H1 (cell line): ENCODE measurements around the gene CCNK. TPM values are rescaled to one million over a fixed set of nuclear protein-coding genes. Genes with fewer than 3 reads are reported as not detected.

Source experiments
- CBX8 ChIP-seq: fragments of 300-800, 300-1000 bp; sonication (generic); IDR thresholded peaks from 2 replicates; pipeline ENCODE4 v1.7.1; 2016; ENCODE audit warnings: low read depth, low read length, borderline replicate concordance
- FOSL1 ChIP-seq: IDR thresholded peaks from 2 replicates; pipeline ENCODE4 v1.6.1; 2011; ENCODE audit warnings: mild to moderate bottlenecking, low read depth, low read length, moderate library complexity; ENCODE audit not compliant: insufficient read depth
- MAFK ChIP-seq: IDR thresholded peaks from 2 replicates; pipeline ENCODE4 v1.6.1; 2012; ENCODE audit warnings: low read depth, mild to moderate bottlenecking, improper control_type of control experiment, low read length
- NRF1 ChIP-seq: IDR thresholded peaks from 2 replicates; pipeline ENCODE4 v1.6.1; 2011; ENCODE audit warnings: mild to moderate bottlenecking, low read depth, low read length, improper control_type of control experiment
- RNF2 ChIP-seq: fragments of 200-900, 300-1000 bp; sonication (generic); IDR thresholded peaks from 2 replicates; pipeline ENCODE4 v1.7.1; 2016; ENCODE audit warnings: borderline replicate concordance, low read depth, mild to moderate bottlenecking, antibody characterized with exemption, low read length; ENCODE audit not compliant: poor library complexity, severe bottlenecking; ENCODE audit errors: missing control alignments
- polyA plus RNA-seq, 7 experiments: library from polyadenylated mRNA; depleted of rRNA in 3 of 7; stranded (reverse) in 5 of 7; unstranded in 2 of 7; fragments of >200 nt in 5 of 7; fragments of 200-250 nt in 2 of 7; gene quantifications; 1 replicate in 5 of 7; 2 replicates in 1 of 7; 4 replicates in 1 of 7; pipeline versions ENCODE4 v1.2.1 to v1.2.3, GENCODE V29; 2011 to 2013; ENCODE audit warnings: missing spikeins in 2 of 7, mixed read lengths in 2 of 7
- total RNA-seq: library from RNA; stranded (reverse); fragmentation: NEBNext Ultra II Directional; extraction: Animal tissue kit (Norgen Biotek cat#: 25700); gene quantifications from 2 replicates; pipeline ENCODE4 v1.2.1, GENCODE V29; 2021
- TF ChIP-seq, protein P1 (sequence below), 3 experiments: IDR thresholded peaks; 1 replicate in 2 of 3; 2 replicates in 1 of 3; pipeline versions ENCODE4 v1.5.1 to v1.6.1; 2011; ENCODE audit warnings: low read length in 3 of 3, mild to moderate bottlenecking in 3 of 3, inconsistent platforms in 2 of 3, low read depth in 1 of 3, moderate library complexity in 1 of 3; ENCODE audit not compliant: insufficient read depth in 1 of 3; ENCODE audit errors: control extremely low read depth in 1 of 3

The CCNK gene
- total and polyA plus RNA-seq, 2 of the 8 experiments (the other 6 are each of a cell fraction or from before 2014, with no cell fraction given) = 10.7 to 82.7 TPM

DNA sequence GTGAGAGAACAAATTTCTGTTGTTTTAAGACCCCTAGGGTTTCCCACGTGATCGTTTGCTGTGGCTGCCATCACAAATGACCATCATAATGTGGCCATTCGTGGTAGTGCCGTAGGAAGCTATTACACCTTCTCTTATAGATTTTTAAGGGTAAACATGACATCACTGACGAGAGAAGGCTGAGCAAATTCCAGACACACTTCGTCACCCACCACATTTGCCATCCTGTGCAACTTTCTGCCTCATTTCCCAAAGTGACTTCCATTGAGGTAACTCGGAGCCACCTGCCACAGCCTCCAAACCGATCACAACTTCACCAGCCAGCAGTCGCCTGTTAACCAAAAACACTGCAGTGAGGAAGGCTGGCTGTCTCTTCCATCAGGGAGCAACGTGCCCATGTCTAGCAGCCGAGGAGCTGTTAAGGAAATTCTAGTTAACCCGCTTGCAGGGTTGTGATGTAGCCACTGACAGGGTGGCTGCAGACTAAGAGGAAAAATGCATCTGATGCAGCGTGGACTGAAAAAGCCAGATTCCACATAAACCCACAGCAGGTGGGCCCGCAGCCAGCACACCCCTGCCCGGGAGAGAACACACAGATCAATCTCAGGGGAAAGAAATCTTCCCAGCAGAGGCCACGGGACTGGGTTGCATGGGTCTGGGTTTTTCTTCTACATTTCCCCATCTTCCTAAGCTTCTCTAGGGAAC lies 78.2 kb downstream of the CCNK start (continued):
- TF ChIP-seq, protein P1, sequence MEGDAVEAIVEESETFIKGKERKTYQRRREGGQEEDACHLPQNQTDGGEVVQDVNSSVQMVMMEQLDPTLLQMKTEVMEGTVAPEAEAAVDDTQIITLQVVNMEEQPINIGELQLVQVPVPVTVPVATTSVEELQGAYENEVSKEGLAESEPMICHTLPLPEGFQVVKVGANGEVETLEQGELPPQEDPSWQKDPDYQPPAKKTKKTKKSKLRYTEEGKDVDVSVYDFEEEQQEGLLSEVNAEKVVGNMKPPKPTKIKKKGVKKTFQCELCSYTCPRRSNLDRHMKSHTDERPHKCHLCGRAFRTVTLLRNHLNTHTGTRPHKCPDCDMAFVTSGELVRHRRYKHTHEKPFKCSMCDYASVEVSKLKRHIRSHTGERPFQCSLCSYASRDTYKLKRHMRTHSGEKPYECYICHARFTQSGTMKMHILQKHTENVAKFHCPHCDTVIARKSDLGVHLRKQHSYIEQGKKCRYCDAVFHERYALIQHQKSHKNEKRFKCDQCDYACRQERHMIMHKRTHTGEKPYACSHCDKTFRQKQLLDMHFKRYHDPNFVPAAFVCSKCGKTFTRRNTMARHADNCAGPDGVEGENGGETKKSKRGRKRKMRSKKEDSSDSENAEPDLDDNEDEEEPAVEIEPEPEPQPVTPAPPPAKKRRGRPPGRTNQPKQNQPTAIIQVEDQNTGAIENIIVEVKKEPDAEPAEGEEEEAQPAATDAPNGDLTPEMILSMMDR (IDR thresholded peaks at IDR 0.05; ENCODE audit: control extremely low read depth in 1 of 3, insufficient read depth in 1 of 3, low read depth in 1 of 3, low read length in 3 of 3) = no peak
- TF ChIP-seq NRF1 (no peak), RNF2 (no peak), FOSL1 (no peak), MAFK (no peak), CBX8 (no peak)
